OCI-LY7 (cell line): ENCODE data around the gene UBE3D.

ENCODE experiments used
- EZH2phosphoT487 ChIP-seq: fragments of 200-600 bp; sonication (generic); IDR thresholded peaks from 2 replicates; pipeline ENCODE4 v1.6.1; 2018; ENCODE audit warnings: low read depth, borderline replicate concordance, mild to moderate bottlenecking, mixed run types, antibody characterized with exemption, low read length, moderate library complexity, mixed read lengths
- TF ChIP-seq, protein P1 (sequence below): fragments of 200-600 bp; sonication (generic); conservative IDR thresholded peaks from 2 replicates; pipeline ENCODE4 v1.5.1; 2014; ENCODE audit warnings: mild to moderate bottlenecking, antibody characterized with exemption, low read length, moderate library complexity, mixed read lengths

DNA sequence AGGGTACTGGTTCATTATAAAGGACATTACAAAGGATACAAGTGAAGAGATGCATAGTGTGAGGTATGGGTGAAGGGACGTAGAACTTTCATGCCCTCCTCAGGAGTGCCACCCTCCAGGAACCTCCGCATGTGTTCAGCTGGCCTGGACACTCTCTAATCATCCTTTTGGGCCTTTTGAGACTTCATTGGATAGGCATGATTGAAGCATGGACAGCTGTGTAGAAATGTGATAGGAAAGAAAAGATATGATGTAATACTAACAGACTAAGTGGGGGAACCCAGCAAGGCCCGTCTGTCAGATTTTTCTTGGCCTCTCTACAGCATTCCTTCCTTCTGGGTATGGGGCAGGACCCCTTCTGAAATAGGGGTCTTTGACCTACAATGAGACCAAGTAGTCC, 32.9 kb upstream of the UBE3D start:
- no peak for TF ChIP-seq EZH2phosphoT487
- TF ChIP-seq, protein P1, sequence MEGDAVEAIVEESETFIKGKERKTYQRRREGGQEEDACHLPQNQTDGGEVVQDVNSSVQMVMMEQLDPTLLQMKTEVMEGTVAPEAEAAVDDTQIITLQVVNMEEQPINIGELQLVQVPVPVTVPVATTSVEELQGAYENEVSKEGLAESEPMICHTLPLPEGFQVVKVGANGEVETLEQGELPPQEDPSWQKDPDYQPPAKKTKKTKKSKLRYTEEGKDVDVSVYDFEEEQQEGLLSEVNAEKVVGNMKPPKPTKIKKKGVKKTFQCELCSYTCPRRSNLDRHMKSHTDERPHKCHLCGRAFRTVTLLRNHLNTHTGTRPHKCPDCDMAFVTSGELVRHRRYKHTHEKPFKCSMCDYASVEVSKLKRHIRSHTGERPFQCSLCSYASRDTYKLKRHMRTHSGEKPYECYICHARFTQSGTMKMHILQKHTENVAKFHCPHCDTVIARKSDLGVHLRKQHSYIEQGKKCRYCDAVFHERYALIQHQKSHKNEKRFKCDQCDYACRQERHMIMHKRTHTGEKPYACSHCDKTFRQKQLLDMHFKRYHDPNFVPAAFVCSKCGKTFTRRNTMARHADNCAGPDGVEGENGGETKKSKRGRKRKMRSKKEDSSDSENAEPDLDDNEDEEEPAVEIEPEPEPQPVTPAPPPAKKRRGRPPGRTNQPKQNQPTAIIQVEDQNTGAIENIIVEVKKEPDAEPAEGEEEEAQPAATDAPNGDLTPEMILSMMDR: no peak
